Lower leg skin (tissue), 3 donors: ENCODE measurements around the gene CDC25B.

Experiments used
- POLR2A ChIP-seq, 2 donors: fragments of 450-650 bp; IDR thresholded peaks; one replicate each; pipeline ENCODE4 v1.6.1; 2016 to 2017; ENCODE audit warnings: antibody characterized with exemption in 2 of 2, mild to moderate bottlenecking in 1 of 2, moderate library complexity in 1 of 2
- TF ChIP-seq, protein P1 (sequence below), 3 donors: fragments of 450-650 bp; IDR thresholded peaks; one replicate each; pipeline ENCODE4 v1.5.1; 2016; ENCODE audit warnings: antibody characterized with exemption in 3 of 3, mild to moderate bottlenecking in 3 of 3, moderate library complexity in 2 of 3

DNA sequence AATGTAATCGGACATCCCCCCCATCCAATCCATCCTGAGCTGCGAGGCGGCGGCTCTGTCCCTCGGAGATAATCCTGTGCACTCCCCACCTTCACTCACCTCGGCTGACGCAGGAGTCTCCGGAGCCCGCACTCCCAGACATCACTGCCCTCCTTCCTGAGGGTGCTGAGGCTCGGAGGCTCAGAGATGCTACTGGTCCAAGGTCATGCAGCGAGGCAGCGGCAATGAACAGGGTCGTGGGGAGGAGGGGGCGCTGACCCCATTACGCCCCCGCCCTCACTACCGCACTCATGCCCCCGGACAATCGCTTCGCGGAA is 29.0 kb upstream of the CDC25B start:
- TF ChIP-seq, protein P1, sequence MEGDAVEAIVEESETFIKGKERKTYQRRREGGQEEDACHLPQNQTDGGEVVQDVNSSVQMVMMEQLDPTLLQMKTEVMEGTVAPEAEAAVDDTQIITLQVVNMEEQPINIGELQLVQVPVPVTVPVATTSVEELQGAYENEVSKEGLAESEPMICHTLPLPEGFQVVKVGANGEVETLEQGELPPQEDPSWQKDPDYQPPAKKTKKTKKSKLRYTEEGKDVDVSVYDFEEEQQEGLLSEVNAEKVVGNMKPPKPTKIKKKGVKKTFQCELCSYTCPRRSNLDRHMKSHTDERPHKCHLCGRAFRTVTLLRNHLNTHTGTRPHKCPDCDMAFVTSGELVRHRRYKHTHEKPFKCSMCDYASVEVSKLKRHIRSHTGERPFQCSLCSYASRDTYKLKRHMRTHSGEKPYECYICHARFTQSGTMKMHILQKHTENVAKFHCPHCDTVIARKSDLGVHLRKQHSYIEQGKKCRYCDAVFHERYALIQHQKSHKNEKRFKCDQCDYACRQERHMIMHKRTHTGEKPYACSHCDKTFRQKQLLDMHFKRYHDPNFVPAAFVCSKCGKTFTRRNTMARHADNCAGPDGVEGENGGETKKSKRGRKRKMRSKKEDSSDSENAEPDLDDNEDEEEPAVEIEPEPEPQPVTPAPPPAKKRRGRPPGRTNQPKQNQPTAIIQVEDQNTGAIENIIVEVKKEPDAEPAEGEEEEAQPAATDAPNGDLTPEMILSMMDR (IDR thresholded peaks at IDR 0.05) = no peak
- no peak for TF ChIP-seq POLR2A (IDR thresholded peaks at IDR 0.05)
